Effector memory CD8-positive, alpha-beta T cell (primary cell): Measurements from ENCODE around the gene QPCTL.

Source experiments
- ATAC-seq: fragments of 150-1000 bp; cut with Tn5 transposase; replicated peaks from 2 replicates; pipeline ENCODE4 v1.10.0; 2021; ENCODE audit warnings: mild to moderate bottlenecking, moderate library complexity
- DNase-seq, 3 experiments: peaks; one replicate each; pipeline ENCODE4 v3.0.0; 2021
- H3K27ac Mint-ChIP-seq, 2 donors: one replicate each; pipeline ENCODE4 v1.8.0; 2022; ENCODE audit warnings: mild to moderate bottlenecking in 2 of 2, mixed read lengths in 2 of 2, moderate library complexity in 2 of 2
- H3K27me3 Mint-ChIP-seq, 2 donors: one replicate each; pipeline ENCODE4 v1.8.0; 2022; ENCODE audit warnings: mixed read lengths in 2 of 2
- H3K36me3 Mint-ChIP-seq: one replicate; pipeline ENCODE4 v1.8.0; 2022; ENCODE audit warnings: mild to moderate bottlenecking, moderate library complexity, mixed read lengths; ENCODE audit not compliant: insufficient read depth
- H3K4me1 Mint-ChIP-seq, 2 donors: one replicate each; pipeline ENCODE4 v1.8.0; 2022; ENCODE audit warnings: low read depth in 2 of 2, mixed read lengths in 2 of 2
- H3K4me3 Mint-ChIP-seq, 2 donors: one replicate each; pipeline ENCODE4 v1.8.0; 2022; ENCODE audit warnings: mild to moderate bottlenecking in 2 of 2, mixed read lengths in 2 of 2, moderate library complexity in 2 of 2
- H3K9me3 Mint-ChIP-seq, 2 donors: one replicate each; pipeline ENCODE4 v1.8.0; 2022; ENCODE audit warnings: mixed read lengths in 2 of 2

Gene QPCTL

GRCh38 chr19:45660636-45661035 lies 31.8 kb upstream of the QPCTL start:
- Mint-ChIP-seq H3K9me3 (no peaks in the 10 kb centered on the region), H3K27ac (no peak overlapping the region), H3K27me3 (peaks cover 0 to 12% of the 10 kb centered on the region in 2 donors), H3K4me3 (no peak overlapping the region), H3K36me3 (peaks cover 3% of the 10 kb centered on the region), H3K4me1 (peaks cover 2 to 4% of the 10 kb centered on the region in 2 donors)
- ATAC-seq (no peak), DNase-seq (no peak)

- Mint-ChIP-seq H3K27ac (no peak overlapping the region), H3K4me1 (peaks cover 13 to 18% of the 10 kb centered on the region in 2 donors), H3K4me3 (no peak overlapping the region), H3K36me3 (peaks cover 6% of the 10 kb centered on the region), H3K9me3 (no peaks in the 10 kb centered on the region), H3K27me3 (peaks cover 0 to 14% of the 10 kb centered on the region in 2 donors)
- DNase-seq, result no peak
- ATAC-seq, result no peak
These were observed 28.7 kb upstream of the QPCTL start for GRCh38 chr19:45663800-45664199.

- H3K27me3 Mint-ChIP-seq, result peaks cover 0 to 22% of the 10 kb centered on the region in 2 donors
- DNase-seq (no peak), ATAC-seq (no peak)
- no peak overlapping the region for H3K27ac Mint-ChIP-seq
- peaks cover 19 to 24% of the 10 kb centered on the region in 2 donors for H3K4me1 Mint-ChIP-seq
- no peaks in the 10 kb centered on the region for H3K9me3 Mint-ChIP-seq
- no peak overlapping the region for H3K4me3 Mint-ChIP-seq
- H3K36me3 Mint-ChIP-seq, result peaks cover 6% of the 10 kb centered on the region
These were observed 27.9 kb upstream of the QPCTL start for GRCh38 chr19:45664575-45664974.

GRCh38 chr19:45667620-45668341 lies 24.7 kb upstream of the QPCTL start, which contains the start of gene GIPR:
TSS of gene GIPR (plus strand) at chr19:45668221. CDS start at chr19:45669521, 1,300 bp downstream.
- peaks cover 6% of the 10 kb centered on the region for H3K36me3 Mint-ChIP-seq
- H3K9me3 Mint-ChIP-seq, result no peaks in the 10 kb centered on the region
- peaks cover 0 to 48% of the 10 kb centered on the region in 2 donors for H3K27me3 Mint-ChIP-seq
- peak within 1 kb of the TSS; percentile 80 to 88 for H3K4me3 Mint-ChIP-seq
- H3K27ac Mint-ChIP-seq, result peak within 1 kb of the TSS; percentile 52 to 92
- ATAC-seq (peak; percentile 74), DNase-seq (peak in 2 of 3 experiments; percentile 24 to 43)
- H3K4me1 Mint-ChIP-seq, result peaks cover 28 to 31% of the 10 kb centered on the region in 2 donors

GRCh38 chr19:45668342-45668871 lies 24.1 kb upstream of the QPCTL start:
- H3K27me3 Mint-ChIP-seq, result peaks cover 0 to 52% of the 10 kb centered on the region in 2 donors
- ATAC-seq, result peak; percentile 25

GRCh38 chr19:45670670-45671453 lies 21.6 kb upstream of the QPCTL start:
- Mint-ChIP-seq H3K27ac (no peak overlapping the region), H3K4me1 (peaks cover 26 to 31% of the 10 kb centered on the region in 2 donors), H3K36me3 (peaks cover 6% of the 10 kb centered on the region), H3K4me3 (peak overlapping the region; percentile 62 to 64), H3K27me3 (peaks cover 0 to 39% of the 10 kb centered on the region in 2 donors), H3K9me3 (no peaks in the 10 kb centered on the region)
- peak; percentile 34 to 40 (median 38) for DNase-seq
- no peak for ATAC-seq

More at GRCh38 chr19:45668342-45668871, 24.1 kb upstream of the QPCTL start:
- DNase-seq, result peak in 1 of 3 experiments; percentile 33
- Mint-ChIP-seq H3K4me3 (peak overlapping the region; percentile 80 to 88), H3K36me3 (peaks cover 6% of the 10 kb centered on the region), H3K27ac (peak overlapping the region; percentile 52 to 92), H3K9me3 (no peaks in the 10 kb centered on the region), H3K4me1 (peaks cover 28 to 31% of the 10 kb centered on the region in 2 donors)

- ATAC-seq (no peak), DNase-seq (no peak)
- peaks cover 0 to 26% of the 10 kb centered on the region in 2 donors for H3K27me3 Mint-ChIP-seq
- H3K9me3 Mint-ChIP-seq, result no peaks in the 10 kb centered on the region
- H3K36me3 Mint-ChIP-seq, result peaks cover 4% of the 10 kb centered on the region
- H3K4me3 Mint-ChIP-seq, result no peak overlapping the region
- no peak overlapping the region for H3K27ac Mint-ChIP-seq
- peaks cover 19 to 20% of the 10 kb centered on the region in 2 donors for H3K4me1 Mint-ChIP-seq
These were observed 17.5 kb upstream of the QPCTL start for GRCh38 chr19:45674946-45675345.

GRCh38 chr19:45676851-45677263 lies 15.6 kb upstream of the QPCTL start:
- peaks cover 8% of the 10 kb centered on the region for H3K36me3 Mint-ChIP-seq
- DNase-seq, result peak in 2 of 3 experiments; percentile 25 to 38
- H3K9me3 Mint-ChIP-seq, result no peaks in the 10 kb centered on the region
- H3K4me3 Mint-ChIP-seq, result peak overlapping the region; percentile 80 to 86
- ATAC-seq, result peak; percentile 55
- H3K27me3 Mint-ChIP-seq, result peaks cover 0 to 8% of the 10 kb centered on the region in 2 donors
- H3K27ac Mint-ChIP-seq, result no peak overlapping the region
- peaks cover 16 to 17% of the 10 kb centered on the region in 2 donors for H3K4me1 Mint-ChIP-seq

- H3K4me3 Mint-ChIP-seq, result peak overlapping the region; percentile 80 to 86
- peaks cover 8% of the 10 kb centered on the region for H3K36me3 Mint-ChIP-seq
- H3K27ac Mint-ChIP-seq, result no peak overlapping the region
- ATAC-seq (peak; percentile 46), DNase-seq (peak; percentile 57 to 66 (median 61))
- H3K9me3 Mint-ChIP-seq, result no peaks in the 10 kb centered on the region
- H3K4me1 Mint-ChIP-seq, result peaks cover 17 to 19% of the 10 kb centered on the region in 2 donors
- peaks cover 0 to 5% of the 10 kb centered on the region in 2 donors for H3K27me3 Mint-ChIP-seq
These were observed 14.9 kb upstream of the QPCTL start for GRCh38 chr19:45677351-45678230.

- peaks cover 14 to 19% of the 10 kb centered on the region in 2 donors for H3K4me1 Mint-ChIP-seq
- H3K27me3 Mint-ChIP-seq, result no peaks in the 10 kb centered on the region
- no peaks in the 10 kb centered on the region for H3K9me3 Mint-ChIP-seq
- H3K4me3 Mint-ChIP-seq, result peak overlapping the region; percentile 80 to 82
- ATAC-seq (peak; percentile 87), DNase-seq (peak; percentile 81 to 90 (median 89))
- H3K36me3 Mint-ChIP-seq, result peaks cover 23% of the 10 kb centered on the region
- H3K27ac Mint-ChIP-seq, result peak overlapping the region; percentile 29 to 62
These were observed 11.0 kb upstream of the QPCTL start for GRCh38 chr19:45681391-45682015.

GRCh38 chr19:45682117-45682516 lies 10.3 kb upstream of the QPCTL start:
- peak overlapping the region; percentile 80 to 82 for H3K4me3 Mint-ChIP-seq
- no peak for DNase-seq
- H3K36me3 Mint-ChIP-seq, result peaks cover 30% of the 10 kb centered on the region
- H3K27me3 Mint-ChIP-seq, result no peaks in the 10 kb centered on the region
- H3K27ac Mint-ChIP-seq, result peak overlapping the region in 1 of 2 donors; percentile 62
- H3K4me1 Mint-ChIP-seq, result peaks cover 14 to 19% of the 10 kb centered on the region in 2 donors
- ATAC-seq, result no peak
- H3K9me3 Mint-ChIP-seq, result no peaks in the 10 kb centered on the region

GRCh38 chr19:45682908-45683307 lies 9.6 kb upstream of the QPCTL start:
- Mint-ChIP-seq H3K4me3 (no peak overlapping the region), H3K36me3 (peaks cover 36% of the 10 kb centered on the region), H3K27ac (no peak overlapping the region), H3K27me3 (no peaks in the 10 kb centered on the region), H3K4me1 (peaks cover 8 to 13% of the 10 kb centered on the region in 2 donors), H3K9me3 (no peaks in the 10 kb centered on the region)
- DNase-seq (no peak), ATAC-seq (no peak)
